Cardiac fibroblast (primary cell): ENCODE measurements around the gene ANKRD16.

Source experiments
- DNase-seq, 2 donors: peaks; one replicate each; pipeline versions ENCODE4 v3.0.0 to v3.0.0-alpha.2; 2010; ENCODE audit warnings: low read depth in 2 of 2
- H3K4me3 ChIP-seq, 2 donors: replicated peaks in 1 of 2; 1 replicate in 1 of 2; 2 replicates in 1 of 2; pipeline ENCODE4 v1.5.1; 2011; ENCODE audit warnings: low read depth in 2 of 2, low read length in 2 of 2, mild to moderate bottlenecking in 2 of 2, moderate library complexity in 1 of 2
- TF ChIP-seq, protein P1 (sequence below): IDR thresholded peaks from one replicate; pipeline ENCODE4 v1.5.1; 2011; ENCODE audit warnings: low read depth, mild to moderate bottlenecking, low read length, inconsistent platforms

ANKRD16 gene

DNA sequence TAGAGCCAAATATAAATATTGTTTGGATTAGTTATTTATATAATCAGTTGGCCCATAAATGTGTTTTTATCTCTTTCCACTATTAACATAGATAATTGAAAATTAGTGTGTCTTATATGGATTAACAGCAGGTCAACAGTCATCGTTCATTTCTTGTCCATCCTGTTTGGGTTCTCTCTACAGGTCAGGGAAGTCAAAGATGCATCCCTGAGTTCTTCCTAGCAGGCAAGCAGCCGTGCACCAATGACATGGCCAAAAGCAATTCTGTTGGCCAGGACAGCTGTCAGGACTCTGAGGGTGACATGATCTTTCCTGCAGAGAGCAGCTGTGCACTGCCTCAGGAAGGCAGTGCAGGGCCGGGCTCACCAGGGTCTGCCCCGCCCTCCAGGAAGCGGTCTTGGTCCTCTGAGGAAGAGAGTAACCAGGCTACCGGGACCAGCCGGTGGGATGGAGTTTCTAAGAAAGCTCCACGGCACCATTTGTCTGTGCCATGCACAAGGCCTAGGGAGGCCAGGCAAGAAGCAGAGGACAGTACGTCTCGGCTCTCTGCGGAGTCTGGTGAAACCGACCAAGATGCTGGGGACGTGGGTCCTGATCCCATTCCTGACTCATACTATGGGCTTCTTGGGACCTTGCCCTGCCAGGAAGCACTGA lies 16.3 kb upstream of the ANKRD16 start:
- TF ChIP-seq, protein P1, sequence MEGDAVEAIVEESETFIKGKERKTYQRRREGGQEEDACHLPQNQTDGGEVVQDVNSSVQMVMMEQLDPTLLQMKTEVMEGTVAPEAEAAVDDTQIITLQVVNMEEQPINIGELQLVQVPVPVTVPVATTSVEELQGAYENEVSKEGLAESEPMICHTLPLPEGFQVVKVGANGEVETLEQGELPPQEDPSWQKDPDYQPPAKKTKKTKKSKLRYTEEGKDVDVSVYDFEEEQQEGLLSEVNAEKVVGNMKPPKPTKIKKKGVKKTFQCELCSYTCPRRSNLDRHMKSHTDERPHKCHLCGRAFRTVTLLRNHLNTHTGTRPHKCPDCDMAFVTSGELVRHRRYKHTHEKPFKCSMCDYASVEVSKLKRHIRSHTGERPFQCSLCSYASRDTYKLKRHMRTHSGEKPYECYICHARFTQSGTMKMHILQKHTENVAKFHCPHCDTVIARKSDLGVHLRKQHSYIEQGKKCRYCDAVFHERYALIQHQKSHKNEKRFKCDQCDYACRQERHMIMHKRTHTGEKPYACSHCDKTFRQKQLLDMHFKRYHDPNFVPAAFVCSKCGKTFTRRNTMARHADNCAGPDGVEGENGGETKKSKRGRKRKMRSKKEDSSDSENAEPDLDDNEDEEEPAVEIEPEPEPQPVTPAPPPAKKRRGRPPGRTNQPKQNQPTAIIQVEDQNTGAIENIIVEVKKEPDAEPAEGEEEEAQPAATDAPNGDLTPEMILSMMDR: no peak
- DNase-seq: peak in 1 of 2 donors; percentile 4
- no peak overlapping the region for H3K4me3 ChIP-seq

DNA sequence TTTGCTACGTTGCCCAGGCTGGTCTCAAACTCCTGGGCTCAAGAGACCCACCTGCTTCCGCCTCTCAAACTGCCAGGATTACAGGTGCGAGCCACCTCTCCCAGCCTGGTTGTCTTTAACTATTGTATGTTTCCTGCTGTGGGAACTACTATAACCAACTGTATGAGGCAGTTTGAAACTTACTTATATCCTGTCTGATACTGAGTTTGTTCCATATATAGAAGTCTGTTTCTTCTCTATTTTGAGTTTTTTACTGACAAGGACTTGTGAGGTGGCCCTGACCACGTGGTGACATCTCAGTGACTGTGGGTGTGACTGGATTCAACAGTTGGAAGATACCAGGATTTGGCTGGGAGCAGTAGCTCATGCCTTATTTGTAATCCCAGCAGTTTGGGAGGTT lies 14.5 kb upstream of the ANKRD16 start:
- TF ChIP-seq, protein P1: no peak
- H3K4me3 ChIP-seq: no peak overlapping the region
- no peak for DNase-seq

DNA sequence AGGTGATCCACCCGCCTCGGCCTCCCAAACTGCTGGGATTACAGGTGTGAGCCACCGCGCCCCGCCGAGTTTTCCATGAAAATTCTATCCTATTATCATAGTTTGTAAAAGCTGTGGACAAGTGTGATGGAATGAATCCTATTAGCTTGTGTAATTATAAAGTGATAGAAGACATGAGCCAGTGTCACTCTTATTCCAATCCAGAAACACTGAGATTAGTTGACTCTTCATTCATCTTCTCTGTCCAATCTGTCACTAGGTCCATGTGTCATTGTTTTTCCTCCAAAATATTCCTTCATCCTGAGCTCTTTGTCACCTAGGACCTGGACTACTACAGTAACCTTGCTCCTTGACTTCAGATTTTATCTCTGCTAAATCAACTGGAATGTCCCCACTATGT lies 13.9 kb upstream of the ANKRD16 start:
- TF ChIP-seq, protein P1: no peak
- H3K4me3 ChIP-seq: no peak overlapping the region
- DNase-seq: no peak

DNA sequence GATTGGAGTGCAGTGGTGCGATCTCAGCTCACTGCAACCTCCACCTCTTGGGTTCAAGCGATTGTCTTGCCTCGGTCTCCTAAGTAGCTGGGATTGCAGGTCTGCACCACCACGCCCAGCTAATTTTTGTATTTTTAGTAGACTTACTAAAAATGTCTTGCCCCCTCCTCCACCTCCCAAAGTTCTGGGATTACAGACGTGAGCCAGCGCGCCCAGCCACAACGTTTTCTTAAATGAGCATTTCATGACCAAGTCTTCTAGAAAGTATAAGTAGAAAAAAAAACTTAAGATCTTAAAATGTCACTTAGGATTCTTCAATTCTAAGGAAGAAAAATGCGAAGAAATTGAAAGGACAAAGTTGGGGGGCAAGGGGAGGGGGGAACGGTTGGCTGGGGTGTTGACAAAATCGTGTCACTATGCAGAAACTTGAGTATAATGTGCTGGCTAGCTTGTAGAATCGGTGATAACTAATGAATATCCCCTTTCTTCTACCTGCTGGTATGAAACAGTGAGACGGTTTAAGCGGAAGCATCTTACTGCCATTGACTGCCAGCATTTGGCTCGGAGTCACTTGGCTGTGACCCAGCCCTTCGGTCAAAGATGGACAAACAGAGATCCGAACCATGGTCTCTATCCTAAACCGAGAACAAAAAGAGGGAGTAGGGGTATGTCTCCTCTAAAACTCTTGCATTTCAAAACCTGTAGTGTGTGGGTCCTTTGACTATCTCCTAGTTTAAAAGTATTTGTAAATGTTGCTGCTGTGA lies 13.0 kb upstream of the ANKRD16 start:
- H3K4me3 ChIP-seq: no peak overlapping the region
- TF ChIP-seq, protein P1: no peak
- no peak for DNase-seq

DNA sequence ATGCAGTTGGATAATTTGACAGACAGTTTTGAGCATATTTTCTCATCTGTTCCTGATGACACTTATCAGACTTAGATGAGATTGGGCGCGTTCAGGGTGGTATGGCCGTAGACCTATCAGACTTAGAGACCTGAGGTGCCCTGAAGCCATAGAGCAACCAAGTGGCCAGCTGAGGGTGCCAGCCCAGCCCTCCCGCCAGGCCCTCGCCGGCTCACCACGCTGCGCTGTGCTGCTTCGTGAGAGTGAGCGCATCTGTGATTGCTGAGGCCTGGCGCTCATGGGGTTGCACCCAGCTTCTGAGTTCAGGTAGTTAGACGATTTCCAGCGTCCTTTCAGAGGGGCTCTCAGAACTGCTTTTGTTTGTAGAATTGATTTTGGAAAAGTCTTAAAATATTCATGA lies 10.6 kb upstream of the ANKRD16 start:
- no peak for DNase-seq
- TF ChIP-seq, protein P1: no peak
- no peak overlapping the region for H3K4me3 ChIP-seq

DNA sequence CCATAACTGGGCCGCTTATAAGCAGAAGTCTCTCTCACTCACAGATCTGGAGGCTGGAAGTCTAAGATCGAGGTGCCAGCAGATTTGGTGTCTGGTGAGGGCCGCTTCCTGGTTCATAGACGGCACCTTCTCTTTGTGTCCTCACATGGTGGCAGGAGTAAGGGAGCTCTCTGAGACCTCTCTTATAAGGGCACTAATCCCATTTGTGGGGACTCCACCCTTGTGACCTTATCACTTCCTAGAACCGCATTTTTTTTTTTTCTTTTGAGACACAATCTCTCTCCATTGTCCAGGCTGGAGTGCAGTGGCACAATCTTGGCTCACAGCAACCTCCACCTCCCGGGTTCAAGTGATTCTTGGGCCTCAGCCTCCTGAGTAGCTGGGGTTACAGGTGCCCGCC lies 8.5 kb upstream of the ANKRD16 start:
- H3K4me3 ChIP-seq: no peak overlapping the region
- TF ChIP-seq, protein P1: no peak
- DNase-seq: no peak
